ENCODE data around the gene ZNF565. TPM values are rescaled to one million over a fixed set of nuclear protein-coding genes. Genes with fewer than 3 reads are reported as not detected.

The ZNF565 gene
- total and polyA plus RNA-seq, 12 donors, result 2.0 to 7.5 (median 4.0) TPM

GRCh38 chr19:36144624-36145023 lies 69.8 kb downstream of the ZNF565 start:
- 95 to 97% (median 97%) methylated on average over 6 of the region's 6 CpGs for WGBS, 4 donors
- TF ChIP-seq CTCF (IDR thresholded peaks at IDR 0.05), result no peak
- Histone ChIP-seq H3K4me1 (replicated peaks in 1 of 2) (peaks cover 8% of the 10 kb centered on the region in 2 donors), H3K27me3 (no peaks in the 10 kb centered on the region), H3K36me3 (replicated peaks in 1 of 2) (peaks cover 0 to 79% of the 10 kb centered on the region in 2 donors), H3K4me3 (no peak overlapping the region), H3K9me3 (replicated peaks in 1 of 3) (no peaks in the 10 kb centered on the region), H3K27ac (no peak overlapping the region)
- intact Hi-C loops (cut with DNase I), result no loop called here
- DNase-seq, result no peak

GRCh38 chr19:36142496-36142895 lies 72.0 kb downstream of the ZNF565 start:
- H3K27me3 ChIP-seq, result no peaks in the 10 kb centered on the region
- H3K36me3 ChIP-seq (replicated peaks in 1 of 2), result peaks cover 0 to 58% of the 10 kb centered on the region in 2 donors
- H3K27ac ChIP-seq, result no peak overlapping the region
- no peaks in the 10 kb centered on the region for H3K9me3 ChIP-seq (replicated peaks in 1 of 3)
- intact Hi-C loops (cut with DNase I), result no loop called here
- TF ChIP-seq POLR2A (IDR thresholded peaks at IDR 0.05) (no peak), CTCF (IDR thresholded peaks at IDR 0.05) (no peak)
- 84 to 94% (median 87%) methylated on average over 9 of the region's 9 CpGs for WGBS, 4 donors
- H3K4me1 ChIP-seq (replicated peaks in 1 of 2), result peaks cover 8 to 11% of the 10 kb centered on the region in 2 donors
- no peak for DNase-seq
- H3K4me3 ChIP-seq, result no peak overlapping the region

DNA sequence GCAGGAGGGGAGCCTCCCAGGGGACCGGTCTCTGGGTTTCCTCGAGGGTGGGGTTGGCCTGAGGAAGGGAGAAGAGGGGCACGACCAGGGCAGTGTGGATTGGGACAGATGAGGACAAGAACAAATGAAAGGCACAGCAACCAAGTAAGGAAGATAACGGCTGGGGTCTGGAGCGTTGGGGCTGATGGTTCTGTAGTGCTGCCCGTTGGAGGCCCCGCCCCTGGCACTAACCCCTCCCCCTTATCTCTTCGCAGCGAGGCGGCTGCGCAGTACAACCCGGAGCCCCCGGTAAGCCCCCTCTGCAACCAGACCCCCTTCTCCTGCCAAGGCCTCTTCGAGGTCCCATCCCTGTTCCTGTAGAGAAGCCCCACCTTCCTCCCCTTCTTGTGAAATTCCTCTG lies 72.4 kb downstream of the ZNF565 start:
- DNase-seq, result no peak
- peaks cover 0 to 53% of the 10 kb centered on the region in 2 donors for H3K36me3 ChIP-seq (replicated peaks in 1 of 2)
- H3K27me3 ChIP-seq, result no peaks in the 10 kb centered on the region
- H3K9me3 ChIP-seq (replicated peaks in 1 of 3), result no peaks in the 10 kb centered on the region
- H3K4me3 ChIP-seq, result no peak overlapping the region
- WGBS, 4 donors, result 93 to 96% (median 95%) methylated on average over 13 to 14 of the region's 14 CpGs
- TF ChIP-seq CTCF (IDR thresholded peaks at IDR 0.05) (no peak), POLR2A (IDR thresholded peaks at IDR 0.05) (no peak)
- H3K27ac ChIP-seq, result peak overlapping the region in 1 of 5 donors; percentile 98
- intact Hi-C loops (cut with DNase I), result no loop called here
- peaks cover 13 to 15% of the 10 kb centered on the region in 2 donors for H3K4me1 ChIP-seq (replicated peaks in 1 of 2)

DNA sequence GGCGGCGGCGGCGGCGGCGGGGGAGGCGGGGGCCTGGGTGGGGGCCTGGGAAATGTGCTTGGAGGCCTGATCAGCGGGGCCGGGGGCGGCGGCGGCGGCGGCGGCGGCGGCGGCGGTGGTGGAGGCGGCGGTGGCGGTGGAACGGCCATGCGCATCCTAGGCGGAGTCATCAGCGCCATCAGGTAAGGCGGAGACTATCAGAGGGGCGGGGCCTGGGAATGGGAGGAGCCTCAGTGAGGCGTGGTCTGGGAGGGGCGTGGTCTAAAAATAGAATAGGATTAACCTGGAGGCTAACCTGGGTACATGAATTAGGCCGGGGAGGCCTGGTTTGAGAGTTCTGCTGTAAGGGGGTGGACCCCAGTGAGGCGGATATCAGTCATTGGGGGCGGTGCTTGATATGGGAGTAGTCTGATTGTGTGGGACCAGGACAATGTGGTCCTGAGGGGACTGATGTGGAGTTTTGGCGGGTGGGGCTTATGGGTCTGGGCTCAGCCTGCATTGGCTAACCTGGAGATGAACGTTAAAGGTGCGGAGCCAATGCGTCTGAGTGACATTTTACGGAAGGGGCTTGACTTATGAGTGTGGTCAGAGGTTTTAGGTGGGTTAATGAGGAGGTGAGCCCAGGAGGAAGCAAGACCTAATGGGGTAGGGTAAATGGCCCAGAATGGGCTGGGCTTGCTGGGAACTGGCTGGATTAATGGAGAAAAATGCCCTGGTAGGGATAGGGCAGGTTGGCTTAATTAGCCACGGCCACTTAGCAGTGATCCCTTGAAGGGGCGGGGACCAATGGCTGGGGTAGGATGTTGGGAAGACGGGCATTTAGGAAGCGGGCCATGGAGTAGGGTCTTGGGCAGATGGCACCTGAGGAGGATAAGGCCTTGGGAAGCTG lies 73.2 kb downstream of the ZNF565 start:
- 19 to 54% (median 26%) methylated on average over 15 to 42 of the region's 42 CpGs for WGBS, 4 donors
- peak; percentile 85 to 96 (median 89) for DNase-seq
- Histone ChIP-seq H3K27ac (peak overlapping the region in 4 of 5 donors; percentile 96 to 99 (median 98)), H3K9me3 (replicated peaks in 1 of 3) (no peaks in the 10 kb centered on the region), H3K36me3 (replicated peaks in 1 of 2) (peaks cover 0 to 45% of the 10 kb centered on the region in 2 donors), H3K4me3 (peak overlapping the region in 2 of 4 donors; percentile 71 to 94), H3K4me1 (replicated peaks in 1 of 2) (peaks cover 16 to 20% of the 10 kb centered on the region in 2 donors), H3K27me3 (no peaks in the 10 kb centered on the region)
- intact Hi-C loops (cut with DNase I), result no loop called here
- TF ChIP-seq CTCF (IDR thresholded peaks at IDR 0.05) (no peak), POLR2A (IDR thresholded peaks at IDR 0.05) (peak in 1 of 2 donors; percentile 74)
